ENCODE measurements around the gene GRK4.

GRCh38 chr4:2930758-2931511, 32.4 kb upstream of the GRK4 start:
- no peak for TF ChIP-seq CTCF (conservative IDR thresholded peaks at IDR 0.05; ENCODE audit: low read length)
- no peak for TF ChIP-seq EZH2phosphoT487 (IDR thresholded peaks at IDR 0.05; ENCODE audit: borderline replicate concordance)

All from Loucy (cell line).